Endothelial cell of umbilical vein (primary cell): Measurements from ENCODE around the gene PHF3.

Source experiments
- CTCF ChIP-seq, 2 donors: IDR thresholded peaks; 1 replicate in 1 of 2; 2 replicates in 1 of 2; pipeline ENCODE4 v1.5.1; 2011; ENCODE audit warnings: low read length in 2 of 2, mild to moderate bottlenecking in 2 of 2, moderate library complexity in 2 of 2, control low read depth in 1 of 2, inconsistent platforms in 1 of 2, low read depth in 1 of 2; ENCODE audit not compliant: insufficient read depth in 1 of 2; ENCODE audit errors: extremely low read depth in 1 of 2
- EZH2 ChIP-seq: IDR thresholded peaks from 2 replicates; pipeline ENCODE4 v1.6.1; 2012; ENCODE audit warnings: borderline replicate concordance, low read depth, mild to moderate bottlenecking, moderate library complexity, low read length, inconsistent platforms; ENCODE audit not compliant: severe bottlenecking
- JUN ChIP-seq: IDR thresholded peaks from 2 replicates; pipeline ENCODE4 v1.6.1; 2011; ENCODE audit warnings: borderline replicate concordance, low read depth; ENCODE audit not compliant: insufficient read length, insufficient read depth
- MAX ChIP-seq: IDR thresholded peaks from 2 replicates; pipeline ENCODE4 v1.6.1; 2011; ENCODE audit not compliant: insufficient read depth, insufficient read length
- POLR2A ChIP-seq: IDR thresholded peaks from 2 replicates; pipeline ENCODE4 v1.6.1; 2012; ENCODE audit warnings: low read depth, mild to moderate bottlenecking, control low read depth, low read length

- TF ChIP-seq MAX (no peak), CTCF (IDR thresholded peaks at IDR 0.05; ENCODE audit: extremely low read depth in 1 of 2, insufficient read depth in 1 of 2, low read depth in 1 of 2, low read length in 2 of 2) (no peak), POLR2A (no peak), EZH2 (no peak), JUN (no peak)
Observed at GRCh38 chr6:63636518-63637021, 968 bp downstream of the PHF3 start.
